H9 (cell line): ENCODE measurements around the gene PTAR1. TPM values are rescaled to one million over a fixed set of nuclear protein-coding genes. Genes with fewer than 3 reads are reported as not detected.

ENCODE experiments used
- DNase-seq: peaks from one replicate; pipeline ENCODE4 v3.0.0-alpha.2; 2017
- H2AFZ ChIP-seq: one replicate; pipeline ENCODE4 v1.6.1; 2013; ENCODE audit warnings: mild to moderate bottlenecking, low read length, control low read depth, moderate library complexity
- H2AK5ac ChIP-seq: 2 replicates; pipeline ENCODE4 v1.6.1; 2013; ENCODE audit warnings: low read length, control low read depth, mixed read lengths; ENCODE audit not compliant: insufficient read length
- H2BK120ac ChIP-seq: one replicate; pipeline ENCODE4 v1.6.1; 2013; ENCODE audit warnings: low read depth, mild to moderate bottlenecking, low read length, control low read depth, inconsistent platforms; ENCODE audit not compliant: poor library complexity, severe bottlenecking
- H2BK12ac ChIP-seq: 2 replicates; pipeline ENCODE4 v1.6.1; 2013; ENCODE audit warnings: low read length, control low read depth, mixed read lengths, low read depth; ENCODE audit not compliant: insufficient read length
- H2BK15ac ChIP-seq: 2 replicates; pipeline ENCODE4 v1.6.1; 2013; ENCODE audit warnings: low read depth, low read length, control low read depth
- H2BK20ac ChIP-seq: one replicate; pipeline ENCODE4 v1.6.1; 2013; ENCODE audit warnings: low read depth, mild to moderate bottlenecking, low read length, control low read depth, inconsistent platforms; ENCODE audit not compliant: poor library complexity, severe bottlenecking
- H2BK5ac ChIP-seq: 2 replicates; pipeline ENCODE4 v1.6.1; 2013; ENCODE audit warnings: low read length, control low read depth, mixed read lengths; ENCODE audit not compliant: insufficient read length
- H3K14ac ChIP-seq: 2 replicates; pipeline ENCODE4 v1.6.1; 2013; ENCODE audit warnings: low read length, control low read depth; ENCODE audit not compliant: insufficient read depth
- H3K18ac ChIP-seq: 2 replicates; pipeline ENCODE4 v1.6.1; 2013; ENCODE audit warnings: low read depth, mild to moderate bottlenecking, mixed read lengths, low read length, control low read depth; ENCODE audit not compliant: insufficient read length
- H3K23ac ChIP-seq: 2 replicates; pipeline ENCODE4 v1.6.1; 2013; ENCODE audit warnings: low read length, control low read depth, mixed read lengths, low read depth; ENCODE audit not compliant: insufficient read length
- H3K23me2 ChIP-seq: 2 replicates; pipeline ENCODE4 v1.6.1; 2013; ENCODE audit warnings: low read depth, mild to moderate bottlenecking, mixed read lengths, low read length, control low read depth; ENCODE audit not compliant: insufficient read length, poor library complexity, severe bottlenecking
- H3K27ac ChIP-seq: 2 replicates; pipeline ENCODE4 v1.5.1; 2013; ENCODE audit warnings: low read length, control low read depth, mixed read lengths, low read depth; ENCODE audit not compliant: insufficient read length
- H3K27me3 ChIP-seq: 2 replicates; pipeline ENCODE4 v1.6.1; 2013; ENCODE audit warnings: low read length, control low read depth, inconsistent platforms; ENCODE audit not compliant: insufficient read depth
- H3K4ac ChIP-seq: 2 replicates; pipeline ENCODE4 v1.6.1; 2013; ENCODE audit warnings: low read depth, mild to moderate bottlenecking, control low read depth, inconsistent platforms, low read length, moderate library complexity
- H3K4me1 ChIP-seq: 2 replicates; pipeline ENCODE4 v1.6.1; 2013; ENCODE audit warnings: low read length, control low read depth, inconsistent platforms; ENCODE audit not compliant: insufficient read depth
- H3K4me2 ChIP-seq: 2 replicates; pipeline ENCODE4 v1.6.1; 2013; ENCODE audit warnings: low read length, control low read depth, mixed read lengths; ENCODE audit not compliant: insufficient read length, insufficient read depth
- H3K56ac ChIP-seq: 2 replicates; pipeline ENCODE4 v1.6.1; 2013; ENCODE audit warnings: low read depth, mild to moderate bottlenecking, mixed read lengths, low read length, control low read depth; ENCODE audit not compliant: insufficient read length
- H3K79me1 ChIP-seq: 2 replicates; pipeline ENCODE4 v1.6.1; 2013; ENCODE audit warnings: low read depth, mild to moderate bottlenecking, moderate library complexity, low read length, control low read depth, inconsistent platforms; ENCODE audit not compliant: insufficient read depth, poor library complexity, severe bottlenecking
- H3K79me2 ChIP-seq: 2 replicates; pipeline ENCODE4 v1.6.1; 2013; ENCODE audit warnings: low read length, control low read depth, inconsistent platforms; ENCODE audit not compliant: insufficient read depth
- H3K9ac ChIP-seq: 2 replicates; pipeline ENCODE4 v1.6.1; 2013; ENCODE audit warnings: low read length, control low read depth, mixed read lengths; ENCODE audit not compliant: insufficient read length; ENCODE audit errors: extremely low read depth
- H3K9me3 ChIP-seq: one replicate; pipeline ENCODE4 v1.6.1; 2013; ENCODE audit warnings: low read depth, low read length, inconsistent platforms; ENCODE audit not compliant: control insufficient read depth
- H3T11ph ChIP-seq: one replicate; pipeline ENCODE4 v1.6.1; 2013; ENCODE audit warnings: mild to moderate bottlenecking, low read length, control low read depth, inconsistent platforms
- H4K20me1 ChIP-seq: one replicate; pipeline ENCODE4 v1.6.1; 2013; ENCODE audit not compliant: control insufficient read depth, insufficient read length, insufficient read depth
- H4K5ac ChIP-seq: 2 replicates; pipeline ENCODE4 v1.6.1; 2013; ENCODE audit warnings: low read depth, mild to moderate bottlenecking, mixed read lengths, low read length, control low read depth; ENCODE audit not compliant: insufficient read length
- H4K8ac ChIP-seq: replicated peaks from 2 replicates; pipeline ENCODE4 v1.6.1; 2013; ENCODE audit warnings: low read length, control low read depth, mixed read lengths, low read depth; ENCODE audit not compliant: insufficient read length
- H4K91ac ChIP-seq: 2 replicates; pipeline ENCODE4 v1.6.1; 2013; ENCODE audit warnings: low read depth, mild to moderate bottlenecking, moderate library complexity, mixed read lengths, low read length, control low read depth; ENCODE audit not compliant: insufficient read length
- H3K27ac Mint-ChIP-seq, 3 experiments: 2 replicates in 2 of 3; 3 replicates in 1 of 3; pipeline ENCODE4 v1.8.0; 2020 to 2021; ENCODE audit warnings: mixed read lengths in 3 of 3, mild to moderate bottlenecking in 1 of 3, moderate library complexity in 1 of 3
- H3K27me3 Mint-ChIP-seq: 2 replicates; pipeline ENCODE4 v1.8.0; 2021; ENCODE audit warnings: low read depth, mild to moderate bottlenecking, moderate library complexity, mixed read lengths
- H3K36me3 Mint-ChIP-seq, 3 experiments: 2 replicates in 2 of 3; 3 replicates in 1 of 3; pipeline ENCODE4 v1.8.0; 2020 to 2021; ENCODE audit warnings: low read depth in 3 of 3, mixed read lengths in 3 of 3; ENCODE audit not compliant: insufficient read depth in 1 of 3
- H3K4me1 Mint-ChIP-seq, 2 experiments: 2 replicates each; pipeline ENCODE4 v1.8.0; 2020; ENCODE audit warnings: mixed read lengths in 2 of 2
- H3K4me3 Mint-ChIP-seq, 2 experiments: 2 replicates in 1 of 2; 3 replicates in 1 of 2; pipeline ENCODE4 v1.8.0; 2020 to 2021; ENCODE audit warnings: mild to moderate bottlenecking in 2 of 2, mixed read lengths in 2 of 2, moderate library complexity in 1 of 2
- H3K9me3 Mint-ChIP-seq, 2 experiments: 2 replicates in 1 of 2; 3 replicates in 1 of 2; pipeline ENCODE4 v1.8.0; 2020; ENCODE audit warnings: mild to moderate bottlenecking in 2 of 2, mixed read lengths in 2 of 2, moderate library complexity in 1 of 2
- CTCF ChIP-seq: fragments of 200-600 bp; sonication (generic); conservative IDR thresholded peaks from 3 replicates; pipeline ENCODE4 v1.8.0; 2021; ENCODE audit warnings: antibody characterized with exemption, mild to moderate bottlenecking
- WGBS: extraction: QIAGEN DNeasy Blood & Tissue Kit; methylation state at CpG from one replicate; pipeline ENCODE4 v1.1.7; 2013; ENCODE audit warnings: missing lambda C conversion rate, low lambda C conversion rate, mixed read lengths; ENCODE audit not compliant: insufficient read length; ENCODE audit errors: extremely low coverage; 5-methylcytosine and 5-hydroxymethylcytosine counted together
- total RNA-seq: library from RNA; stranded (reverse); gene quantifications from 2 replicates; pipeline ENCODE4 v1.2.1, GENCODE V29; 2021

Gene PTAR1
- total RNA-seq, 1 experiment from 2014 or later, result 117 TPM

- no peak overlapping the region for H3K27ac ChIP-seq
- H3K23ac ChIP-seq, result no peak overlapping the region
- no peaks in the 10 kb centered on the region for H3K79me2 ChIP-seq
- no peaks in the 10 kb centered on the region for H4K20me1 ChIP-seq
- H4K5ac ChIP-seq, result no peak overlapping the region
- no peak overlapping the region for H2BK15ac ChIP-seq
- no peaks in the 10 kb centered on the region; the same call in 1 of the 2 replicates for H3K4me1 ChIP-seq
- Mint-ChIP-seq H3K9me3 (peaks cover 2 to 7% of the 10 kb centered on the region in 2 experiments), H3K4me3 (no peak overlapping the region), H3K4me1 (peaks cover 4 to 7% of the 10 kb centered on the region in 2 experiments; a peak in 2 of 4 replicates), H3K27ac (no peak overlapping the region), H3K27me3 (no peaks in the 10 kb centered on the region), H3K36me3 (peaks cover 0 to 6% (median 0%) of the 10 kb centered on the region in 3 experiments; a peak in 2 of 7 replicates)
- no peaks in the 10 kb centered on the region for H3K9me3 ChIP-seq
- H2AK5ac ChIP-seq, result no peak overlapping the region
- no peak for TF ChIP-seq CTCF
- WGBS, result no CpG with 5 or more reads among the region's 3 CpGs
- no peak overlapping the region for H2BK5ac ChIP-seq
- no peaks in the 10 kb centered on the region for H3K23me2 ChIP-seq
- H2BK20ac ChIP-seq, result no peak overlapping the region
- H2BK12ac ChIP-seq, result no peak overlapping the region
- H3K9ac ChIP-seq, result no peak overlapping the region
- no peak overlapping the region for H3K4me2 ChIP-seq
- H3K18ac ChIP-seq, result no peak overlapping the region
- H3K4ac ChIP-seq, result no peak overlapping the region
- no peak overlapping the region for H4K8ac ChIP-seq
- no peaks in the 10 kb centered on the region for H3K79me1 ChIP-seq
- no peak for DNase-seq
- H3T11ph ChIP-seq, result no peak overlapping the region
- no peak overlapping the region for H4K91ac ChIP-seq
- no peak overlapping the region for H2BK120ac ChIP-seq
- H3K56ac ChIP-seq, result no peak overlapping the region
- no peaks in the 10 kb centered on the region for H3K27me3 ChIP-seq
- no peak overlapping the region for H2AFZ ChIP-seq
- H3K14ac ChIP-seq, result no peak overlapping the region
Measured at GRCh38 chr9:69794356-69794755, 34.5 kb upstream of the PTAR1 start.
